Large intestine (tissue), 3 donors: ENCODE data around the gene CASKIN1. TPM values are rescaled to one million over a fixed set of nuclear protein-coding genes. Genes with fewer than 3 reads are reported as not detected.

ENCODE experiments used
- DNase-seq, 2 donors: peaks; one replicate each; pipeline versions ENCODE4 v3.0.0 to v3.0.0-alpha.2; 2013
- H3K27ac ChIP-seq: one replicate; pipeline ENCODE4 v1.5.1; 2013; ENCODE audit warnings: low read length
- H3K27me3 ChIP-seq: 2 replicates; pipeline ENCODE4 v1.6.1; 2013; ENCODE audit warnings: low read length; ENCODE audit not compliant: control insufficient read depth, insufficient read depth
- H3K36me3 ChIP-seq: 2 replicates; pipeline ENCODE4 v1.6.1; 2013; ENCODE audit warnings: low read length; ENCODE audit not compliant: control insufficient read depth, insufficient read depth
- H3K4me1 ChIP-seq: one replicate; pipeline ENCODE4 v1.6.1; 2013; ENCODE audit warnings: low read length; ENCODE audit not compliant: control insufficient read depth, insufficient read depth
- H3K4me3 ChIP-seq: one replicate; pipeline ENCODE4 v1.5.1; 2013; ENCODE audit warnings: low read length
- H3K9me3 ChIP-seq: one replicate; pipeline ENCODE4 v1.6.1; 2013; ENCODE audit warnings: mild to moderate bottlenecking, low read depth, low read length, moderate library complexity; ENCODE audit not compliant: control insufficient read depth
- WGBS: methylation state at CpG from one replicate; pipeline ENCODE4 v1.1.5; 2013; ENCODE audit warnings: low lambda C conversion rate; ENCODE audit not compliant: insufficient coverage; 5-methylcytosine and 5-hydroxymethylcytosine counted together
- polyA plus RNA-seq: library from polyadenylated mRNA; unstranded; fragments of 120-200 nt; gene quantifications from one replicate; pipeline ENCODE4 v1.2.1, GENCODE V29; 2013

Gene CASKIN1
- polyA plus RNA-seq, 1 donor: 0.96 TPM

- peaks cover 22% of the 10 kb centered on the region for H3K9me3 ChIP-seq
- H3K27me3 ChIP-seq: peaks cover 24% of the 10 kb centered on the region
- peaks cover 7% of the 10 kb centered on the region for H3K4me1 ChIP-seq
- H3K36me3 ChIP-seq: peaks cover 80% of the 10 kb centered on the region
- no peak for DNase-seq
- H3K4me3 ChIP-seq: no peak overlapping the region
- WGBS: no CpG with 5 or more reads among the region's 41 CpGs
- H3K27ac ChIP-seq: no peak overlapping the region
Observed at GRCh38 chr16:2232094-2232990, 35.9 kb upstream of the CASKIN1 start.

- H3K27me3 ChIP-seq: peaks cover 13% of the 10 kb centered on the region
- no CpG with 5 or more reads among the region's 29 CpGs for WGBS
- H3K9me3 ChIP-seq: peaks cover 12% of the 10 kb centered on the region
- no peak overlapping the region for H3K27ac ChIP-seq
- no peak overlapping the region for H3K4me3 ChIP-seq
- H3K36me3 ChIP-seq: peaks cover 85% of the 10 kb centered on the region
- peaks cover 5% of the 10 kb centered on the region for H3K4me1 ChIP-seq
- DNase-seq: no peak
Observed at GRCh38 chr16:2231016-2231931, 34.9 kb upstream of the CASKIN1 start.

- H3K27me3 ChIP-seq: peaks cover 4% of the 10 kb centered on the region
- peaks cover 81% of the 10 kb centered on the region for H3K36me3 ChIP-seq
- no peak for DNase-seq
- peaks cover 6% of the 10 kb centered on the region for H3K4me1 ChIP-seq
- no peak overlapping the region for H3K4me3 ChIP-seq
- H3K27ac ChIP-seq: no peak overlapping the region
- WGBS: no CpG with 5 or more reads among the region's 13 CpGs
- H3K9me3 ChIP-seq: peaks cover 7% of the 10 kb centered on the region
Observed at GRCh38 chr16:2230376-2230775, 34.0 kb upstream of the CASKIN1 start.

- Histone ChIP-seq H3K36me3 (peaks cover 75% of the 10 kb centered on the region), H3K4me1 (peaks cover 6% of the 10 kb centered on the region), H3K4me3 (no peak overlapping the region), H3K27me3 (no peaks in the 10 kb centered on the region), H3K27ac (no peak overlapping the region), H3K9me3 (peaks cover 6% of the 10 kb centered on the region)
- WGBS: no CpG with 5 or more reads among the region's 23 CpGs
- DNase-seq: no peak
Observed at GRCh38 chr16:2229632-2230250, 33.3 kb upstream of the CASKIN1 start.

- Histone ChIP-seq H3K4me1 (peaks cover 12% of the 10 kb centered on the region), H3K27ac (no peak overlapping the region), H3K27me3 (no peaks in the 10 kb centered on the region), H3K36me3 (peaks cover 69% of the 10 kb centered on the region), H3K9me3 (peaks cover 6% of the 10 kb centered on the region), H3K4me3 (no peak overlapping the region)
- no peak for DNase-seq
- WGBS: no CpG with 5 or more reads among the region's 12 CpGs
Observed at GRCh38 chr16:2229091-2229490, 32.7 kb upstream of the CASKIN1 start.

GRCh38 chr16:2228161-2228824 lies 31.9 kb upstream of the CASKIN1 start:
- Histone ChIP-seq H3K27ac (no peak overlapping the region), H3K4me3 (no peak overlapping the region), H3K9me3 (peaks cover 4% of the 10 kb centered on the region), H3K36me3 (peaks cover 61% of the 10 kb centered on the region), H3K4me1 (peaks cover 12% of the 10 kb centered on the region), H3K27me3 (no peaks in the 10 kb centered on the region)
- no CpG with 5 or more reads among the region's 25 CpGs for WGBS
- no peak for DNase-seq

- Histone ChIP-seq H3K36me3 (peaks cover 48% of the 10 kb centered on the region), H3K9me3 (peaks cover 4% of the 10 kb centered on the region), H3K4me3 (no peak overlapping the region), H3K4me1 (peaks cover 12% of the 10 kb centered on the region), H3K27me3 (no peaks in the 10 kb centered on the region), H3K27ac (no peak overlapping the region)
- DNase-seq: no peak
- no CpG with 5 or more reads among the region's 6 CpGs for WGBS
Observed at GRCh38 chr16:2226918-2227317, 30.5 kb upstream of the CASKIN1 start.

- no peak overlapping the region for H3K27ac ChIP-seq
- no CpG with 5 or more reads among the region's 9 CpGs for whole genome bisulfite sequencing
- no peak for DNase-seq
Observed at GRCh38 chr16:2226245-2226793, 29.9 kb upstream of the CASKIN1 start.

GRCh38 chr16:2223942-2224486 lies 27.6 kb upstream of the CASKIN1 start:
- Histone ChIP-seq H3K27me3 (no peaks in the 10 kb centered on the region), H3K27ac (peak overlapping the region; percentile 74), H3K36me3 (peaks cover 19% of the 10 kb centered on the region), H3K4me3 (peak overlapping the region; percentile 85), H3K9me3 (peaks cover 4% of the 10 kb centered on the region), H3K4me1 (peaks cover 12% of the 10 kb centered on the region)
- peak; percentile 48 to 61 for DNase-seq
- WGBS: 15% methylated on average over 2 of the region's 22 CpGs

More at GRCh38 chr16:2226245-2226793, 29.9 kb upstream of the CASKIN1 start:
- H3K27me3 ChIP-seq: no peaks in the 10 kb centered on the region
- H3K4me1 ChIP-seq: peaks cover 12% of the 10 kb centered on the region
- peaks cover 42% of the 10 kb centered on the region for H3K36me3 ChIP-seq
- H3K9me3 ChIP-seq: peaks cover 4% of the 10 kb centered on the region
- H3K4me3 ChIP-seq: no peak overlapping the region
